Fibroblast of lung (primary cell): ENCODE measurements around the gene BPIFA2. TPM values are rescaled to one million over a fixed set of nuclear protein-coding genes. Genes with fewer than 3 reads are reported as not detected.

Experiments
- DNase-seq, 2 donors: peaks; one replicate each; pipeline versions ENCODE4 v3.0.0 to v3.0.0-alpha.2; 2010; ENCODE audit warnings: low read depth in 2 of 2
- H2AFZ ChIP-seq: 2 replicates; pipeline ENCODE4 v1.5.1; 2012; ENCODE audit warnings: low read length, control low read depth, inconsistent platforms
- H3K27ac ChIP-seq: 2 replicates; pipeline ENCODE4 v1.5.1; 2011; ENCODE audit warnings: low read length, control low read depth; ENCODE audit not compliant: insufficient read depth
- H3K27me3 ChIP-seq: 2 replicates; pipeline ENCODE4 v1.5.1; 2011; ENCODE audit warnings: mild to moderate bottlenecking, low read length; ENCODE audit not compliant: control insufficient read depth, insufficient read depth
- H3K36me3 ChIP-seq: 2 replicates; pipeline ENCODE4 v1.5.1; 2011; ENCODE audit warnings: low read length; ENCODE audit not compliant: control insufficient read depth, insufficient read depth
- H3K4me1 ChIP-seq: 2 replicates; pipeline ENCODE4 v1.5.1; 2011; ENCODE audit warnings: low read length; ENCODE audit not compliant: control insufficient read depth, insufficient read depth; ENCODE audit errors: extremely low read depth
- H3K4me2 ChIP-seq: 2 replicates; pipeline ENCODE4 v1.5.1; 2011; ENCODE audit warnings: low read length, control low read depth; ENCODE audit not compliant: insufficient read depth; ENCODE audit errors: extremely low read depth
- H3K4me3 ChIP-seq, 4 experiments: fragments of 200-600 bp in 1 of 4; sonication (generic) in 1 of 4; replicated peaks in 1 of 4; 2 replicates each; pipeline ENCODE4 v1.5.1; 2011 to 2016; ENCODE audit warnings: low read length in 4 of 4, low read depth in 3 of 4, mild to moderate bottlenecking in 3 of 4, control low read depth in 2 of 4, inconsistent platforms in 1 of 4, mixed read lengths in 1 of 4; ENCODE audit not compliant: insufficient read depth in 1 of 4; ENCODE audit errors: control extremely low read depth in 1 of 4
- H3K79me2 ChIP-seq: 2 replicates; pipeline ENCODE4 v1.5.1; 2012; ENCODE audit warnings: mild to moderate bottlenecking, low read length, inconsistent platforms; ENCODE audit not compliant: control insufficient read depth, insufficient read depth
- H3K9ac ChIP-seq: 2 replicates; pipeline ENCODE4 v1.5.1; 2011; ENCODE audit warnings: mild to moderate bottlenecking, low read length, control low read depth; ENCODE audit not compliant: insufficient read depth
- H3K9me3 ChIP-seq: 2 replicates; pipeline ENCODE4 v1.5.1; 2012; ENCODE audit warnings: low read depth, low read length; ENCODE audit not compliant: control insufficient read depth, insufficient read depth
- H4K20me1 ChIP-seq: 2 replicates; pipeline ENCODE4 v1.5.1; 2011; ENCODE audit warnings: low read length; ENCODE audit not compliant: control insufficient read depth, insufficient read depth; ENCODE audit errors: extremely low read depth
- CTCF ChIP-seq, 2 donors: IDR thresholded peaks in 1 of 2; conservative IDR thresholded peaks in 1 of 2; 1 replicate in 1 of 2; 2 replicates in 1 of 2; pipeline ENCODE4 v1.5.1; 2011 to 2012; ENCODE audit warnings: low read length in 2 of 2, control low read depth in 1 of 2, inconsistent platforms in 1 of 2, low read depth in 1 of 2, mild to moderate bottlenecking in 1 of 2
- EZH2 ChIP-seq: IDR thresholded peaks from 2 replicates; pipeline ENCODE4 v1.5.1; 2012; ENCODE audit warnings: low read length, control low read depth, mild to moderate bottlenecking; ENCODE audit errors: missing control alignments
- polyA plus RNA-seq, 2 donors: library from polyadenylated mRNA; depleted of rRNA in 1 of 2; stranded (reverse) in 1 of 2; unstranded in 1 of 2; fragments of >200 nt; gene quantifications; 2 replicates each; pipeline ENCODE4 v1.2.1, GENCODE V29; 2011 to 2012; ENCODE audit warnings: missing spikeins in 1 of 2
- total RNA-seq: library from RNA; depleted of rRNA; stranded (reverse); fragments of >200 nt; gene quantifications from 2 replicates; pipeline ENCODE4 v1.2.1, GENCODE V29; 2014

BPIFA2 gene
- total and polyA plus RNA-seq, 2 donors (not counting 1 experiment from before 2014, with no cell fraction given), result not detected

DNA sequence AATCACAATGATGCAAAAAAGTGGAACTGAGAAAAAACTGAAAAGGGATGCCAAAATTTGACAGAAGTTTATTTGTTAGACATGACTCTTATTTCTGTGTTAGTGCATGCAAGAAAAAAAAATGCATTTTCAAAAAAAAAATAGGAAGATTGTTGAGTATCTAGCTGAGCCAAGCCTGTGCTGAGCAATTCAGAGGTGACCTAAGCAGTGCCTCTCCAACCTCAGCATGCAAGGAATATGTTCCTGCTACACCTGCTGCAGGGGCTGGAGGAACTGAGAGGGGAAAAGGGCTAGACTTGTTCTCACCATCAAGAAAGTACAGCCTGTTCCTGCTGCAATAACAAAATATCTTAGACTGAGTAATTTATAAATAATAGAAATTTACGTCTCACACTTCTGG is 24.0 kb downstream of the BPIFA2 start:
- H3K27me3 ChIP-seq, result no peaks in the 10 kb centered on the region
- H3K4me1 ChIP-seq, result no peaks in the 10 kb centered on the region
- no peaks in the 10 kb centered on the region for H4K20me1 ChIP-seq
- H3K4me3 ChIP-seq, result no peak overlapping the region
- TF ChIP-seq CTCF (conservative IDR thresholded peaks at IDR 0.05 in 1 of 2, IDR thresholded peaks at IDR 0.05 in 1 of 2; ENCODE audit: low read depth in 1 of 2, low read length in 2 of 2) (no peak), EZH2 (no peak)
- DNase-seq, result no peak
- no peak overlapping the region for H3K9ac ChIP-seq
- no peak overlapping the region for H3K4me2 ChIP-seq
- H3K9me3 ChIP-seq, result no peaks in the 10 kb centered on the region
- H3K27ac ChIP-seq, result no peak overlapping the region
- no peak overlapping the region for H2AFZ ChIP-seq
- no peaks in the 10 kb centered on the region for H3K36me3 ChIP-seq
- no peaks in the 10 kb centered on the region for H3K79me2 ChIP-seq

DNA sequence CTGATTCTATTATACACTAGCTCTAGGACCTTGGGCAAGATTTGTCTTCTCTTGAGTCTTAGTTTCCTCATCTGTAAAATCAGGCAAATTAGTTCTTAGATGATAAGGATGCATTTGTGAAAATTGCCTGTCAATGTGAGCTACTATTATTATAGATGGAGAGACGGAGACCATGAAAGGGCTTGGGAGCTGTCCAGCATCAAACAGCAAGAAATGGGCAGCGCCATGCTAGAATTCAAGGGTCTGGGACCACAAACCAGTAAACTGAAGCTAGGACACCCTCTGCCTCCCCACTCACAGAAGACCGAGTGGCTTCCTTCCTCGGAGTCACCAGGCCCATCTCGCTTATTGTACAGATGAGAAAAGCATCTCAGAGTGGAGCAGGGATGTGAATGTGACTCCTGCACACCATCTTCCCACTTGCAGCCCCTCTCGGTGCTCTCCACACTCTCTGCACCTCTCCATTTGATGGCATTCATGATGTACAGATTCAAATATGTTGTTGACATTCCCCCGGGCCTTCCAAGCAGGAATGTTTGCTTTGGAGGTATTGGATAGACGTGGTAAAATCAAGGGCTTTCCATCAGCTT is 25.0 kb downstream of the BPIFA2 start:
- H3K27me3 ChIP-seq, result no peaks in the 10 kb centered on the region
- H4K20me1 ChIP-seq, result no peaks in the 10 kb centered on the region
- no peaks in the 10 kb centered on the region for H3K36me3 ChIP-seq
- no peak overlapping the region for H3K4me2 ChIP-seq
- TF ChIP-seq EZH2 (no peak), CTCF (conservative IDR thresholded peaks at IDR 0.05 in 1 of 2, IDR thresholded peaks at IDR 0.05 in 1 of 2; ENCODE audit: low read depth in 1 of 2, low read length in 2 of 2) (no peak)
- H3K4me1 ChIP-seq, result no peaks in the 10 kb centered on the region
- no peaks in the 10 kb centered on the region for H3K9me3 ChIP-seq
- H3K9ac ChIP-seq, result no peak overlapping the region
- no peak for DNase-seq
- H2AFZ ChIP-seq, result no peak overlapping the region
- H3K4me3 ChIP-seq, result no peak overlapping the region
- H3K27ac ChIP-seq, result no peak overlapping the region
- no peaks in the 10 kb centered on the region for H3K79me2 ChIP-seq

DNA sequence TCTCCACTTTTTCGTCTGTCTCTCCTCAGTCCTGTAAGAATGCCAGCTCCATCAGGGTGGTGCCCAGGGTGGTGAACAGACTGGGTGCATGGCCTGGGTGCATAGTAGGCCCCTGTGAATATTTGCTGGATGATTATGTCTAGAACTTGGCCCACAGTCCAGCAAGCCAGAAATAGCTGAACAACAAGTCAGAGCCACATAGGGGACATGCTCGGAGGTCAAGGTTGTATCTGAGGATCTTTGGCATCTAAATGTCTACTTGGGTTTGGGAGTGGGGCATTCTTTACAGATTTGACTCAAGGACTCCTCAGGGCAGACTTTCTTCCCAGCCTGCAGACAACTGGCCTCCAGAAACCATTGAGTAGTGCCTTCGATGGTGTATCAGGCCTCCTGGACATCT is 31.1 kb downstream of the BPIFA2 start:
- H3K36me3 ChIP-seq, result no peaks in the 10 kb centered on the region
- no peak overlapping the region for H3K4me2 ChIP-seq
- H4K20me1 ChIP-seq, result no peaks in the 10 kb centered on the region
- TF ChIP-seq CTCF (conservative IDR thresholded peaks at IDR 0.05 in 1 of 2, IDR thresholded peaks at IDR 0.05 in 1 of 2; ENCODE audit: low read depth in 1 of 2, low read length in 2 of 2) (no peak), EZH2 (no peak)
- no peaks in the 10 kb centered on the region for H3K79me2 ChIP-seq
- H3K4me1 ChIP-seq, result no peaks in the 10 kb centered on the region
- no peak overlapping the region for H3K9ac ChIP-seq
- H3K27ac ChIP-seq, result no peak overlapping the region
- H3K9me3 ChIP-seq, result no peaks in the 10 kb centered on the region
- no peaks in the 10 kb centered on the region for H3K27me3 ChIP-seq
- no peak for DNase-seq
- H3K4me3 ChIP-seq, result no peak overlapping the region
- H2AFZ ChIP-seq, result no peak overlapping the region
